Chondrocyte (in vitro differentiated cells): ENCODE data around the gene MYRIP. TPM values are rescaled to one million over a fixed set of nuclear protein-coding genes. Genes with fewer than 3 reads are reported as not detected.

ENCODE experiments used
- DNase-seq: peaks from one replicate; pipeline ENCODE4 v3.0.0; 2021; ENCODE audit warnings: mixed read lengths, low spot score
- H3K27ac Mint-ChIP-seq: one replicate; pipeline ENCODE4 v1.8.0; 2021; ENCODE audit warnings: mild to moderate bottlenecking, moderate library complexity, mixed read lengths; ENCODE audit not compliant: unreplicated experiment
- H3K27me3 Mint-ChIP-seq: 2 replicates; pipeline ENCODE4 v1.8.0; 2021; ENCODE audit warnings: low read depth, mixed read lengths
- H3K36me3 Mint-ChIP-seq: 2 replicates; pipeline ENCODE4 v1.8.0; 2021; ENCODE audit warnings: low read depth, mixed read lengths
- H3K4me1 Mint-ChIP-seq: 2 replicates; pipeline ENCODE4 v1.8.0; 2021; ENCODE audit warnings: low read depth, mild to moderate bottlenecking, mixed read lengths
- H3K4me3 Mint-ChIP-seq: one replicate; pipeline ENCODE4 v1.8.0; 2021; ENCODE audit warnings: mild to moderate bottlenecking, moderate library complexity, mixed read lengths; ENCODE audit not compliant: unreplicated experiment
- H3K9me3 Mint-ChIP-seq: 2 replicates; pipeline ENCODE4 v1.8.0; 2021; ENCODE audit warnings: low read depth, mixed read lengths
- CTCF ChIP-seq: fragments of 200-600 bp; sonication (generic); IDR thresholded peaks from 2 replicates; pipeline ENCODE4 v1.5.0; 2021; ENCODE audit warnings: antibody characterized with exemption, mild to moderate bottlenecking, moderate library complexity
- total RNA-seq: library from RNA; stranded (reverse); gene quantifications from 3 replicates; pipeline ENCODE4 v1.2.1, GENCODE V29; 2021

MYRIP gene
- total RNA-seq, 1 donor from 2014 or later, result 0.12 TPM

- Mint-ChIP-seq H3K36me3 (no peaks in the 10 kb centered on the region), H3K4me1 (peaks cover 17% of the 10 kb centered on the region), H3K27ac (no peak overlapping the region), H3K27me3 (peaks cover 44% of the 10 kb centered on the region), H3K9me3 (peaks cover 6% of the 10 kb centered on the region), H3K4me3 (no peak overlapping the region)
- DNase-seq, result no peak
- TF ChIP-seq CTCF, result no peak
These were observed 2.6 kb upstream of the MYRIP start for GRCh38 chr3:39806820-39807219.

- no peak for TF ChIP-seq CTCF
- DNase-seq, result no peak
- Mint-ChIP-seq H3K27ac (no peak overlapping the region), H3K27me3 (peaks cover 51% of the 10 kb centered on the region), H3K9me3 (peaks cover 5% of the 10 kb centered on the region), H3K4me3 (peak overlapping the region; percentile 72), H3K36me3 (no peaks in the 10 kb centered on the region), H3K4me1 (peaks cover 17% of the 10 kb centered on the region)
These were observed 785 bp upstream of the MYRIP start for GRCh38 chr3:39808467-39809180.

- Mint-ChIP-seq H3K36me3 (no peaks in the 10 kb centered on the region), H3K27me3 (peaks cover 53% of the 10 kb centered on the region), H3K9me3 (no peaks in the 10 kb centered on the region), H3K27ac (no peak overlapping the region), H3K4me1 (peaks cover 20% of the 10 kb centered on the region), H3K4me3 (peak overlapping the region; percentile 72)
- TF ChIP-seq CTCF, result no peak
- DNase-seq, result no peak
These were observed 686 bp downstream of the MYRIP start for GRCh38 chr3:39809995-39810595.

- H3K27me3 Mint-ChIP-seq, result peaks cover 55% of the 10 kb centered on the region
- H3K9me3 Mint-ChIP-seq, result no peaks in the 10 kb centered on the region
- TF ChIP-seq CTCF, result no peak
- peak overlapping the region; percentile 72 for H3K4me3 Mint-ChIP-seq
- no peak overlapping the region for H3K27ac Mint-ChIP-seq
- H3K36me3 Mint-ChIP-seq, result no peaks in the 10 kb centered on the region
- no peak for DNase-seq
- peaks cover 20% of the 10 kb centered on the region for H3K4me1 Mint-ChIP-seq
These were observed 1.3 kb downstream of the MYRIP start for GRCh38 chr3:39810647-39811161.

GRCh38 chr3:39811561-39811960 lies 2.2 kb downstream of the MYRIP start:
- Mint-ChIP-seq H3K4me1 (peaks cover 20% of the 10 kb centered on the region), H3K36me3 (no peaks in the 10 kb centered on the region), H3K9me3 (no peaks in the 10 kb centered on the region), H3K4me3 (no peak overlapping the region), H3K27ac (no peak overlapping the region), H3K27me3 (peaks cover 55% of the 10 kb centered on the region)
- no peak for TF ChIP-seq CTCF
- no peak for DNase-seq
